ENCODE data around the gene ASH1L.
"Not testable (repeated sequence)": the region's sequence is repeated elsewhere in the genome, so short reads cannot be mapped to it uniquely, and the experiment has no call there.

The ASH1L gene

GRCh38 chr1:155455588-155456195 lies 106.9 kb downstream of the ASH1L start:
- no peak for TF ChIP-seq CTCF (IDR thresholded peaks at IDR 0.05; ENCODE audit: insufficient read depth, low read depth, low read length, missing control alignments)
- no peak overlapping the region for H3K4me3 ChIP-seq (ENCODE audit: low read depth, low read length)
- DNase-seq (ENCODE audit: low read depth): no peak

DNA sequence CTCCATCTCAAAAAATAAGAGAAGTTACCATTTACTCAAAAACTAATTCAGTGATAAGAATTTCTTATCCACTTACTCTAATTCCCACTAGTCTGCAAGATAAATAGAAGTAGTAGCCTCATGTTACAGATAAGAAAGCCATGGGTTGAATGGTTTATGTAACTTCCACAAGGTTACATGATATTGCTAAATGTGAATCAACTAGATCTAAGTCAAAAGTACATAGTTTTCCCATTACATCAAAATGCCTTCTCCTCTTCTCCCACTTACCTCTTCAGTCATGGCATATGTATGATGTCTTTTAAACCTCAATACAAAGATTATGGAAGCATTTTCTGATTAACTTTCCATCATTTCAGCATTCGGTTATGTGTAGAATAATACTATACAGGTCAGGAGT lies 108.5 kb downstream of the ASH1L start:
- no peak for DNase-seq (ENCODE audit: low read depth)

DNA sequence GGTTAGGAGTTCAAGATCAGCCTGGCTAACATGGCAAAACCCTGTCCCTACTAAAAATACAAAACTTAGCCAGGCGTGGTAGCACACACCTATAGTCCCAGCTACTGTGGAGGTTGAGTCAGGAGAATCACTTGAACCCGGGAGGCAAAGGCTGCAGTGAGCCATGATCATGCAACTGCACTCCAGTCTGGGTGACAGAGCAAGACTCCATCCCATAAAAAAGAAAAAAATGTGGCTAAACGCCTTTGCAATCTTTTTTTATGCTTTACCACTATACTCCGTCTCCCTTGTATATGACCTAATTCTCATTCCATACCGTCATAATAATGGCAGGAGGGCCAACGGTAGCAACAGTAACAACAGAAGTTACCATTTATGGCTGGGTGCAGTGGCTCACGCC lies 109.5 kb downstream of the ASH1L start:
- H3K4me3 ChIP-seq (ENCODE audit: low read depth, low read length): no peak overlapping the region
- no peak for DNase-seq (ENCODE audit: low read depth)
- TF ChIP-seq CTCF (IDR thresholded peaks at IDR 0.05; ENCODE audit: insufficient read depth, low read depth, low read length, missing control alignments): no peak

More for the DNA sequence above, 108.5 kb downstream of the ASH1L start:
- TF ChIP-seq CTCF (IDR thresholded peaks at IDR 0.05; ENCODE audit: insufficient read depth, low read depth, low read length, missing control alignments): no peak
- H3K4me3 ChIP-seq (ENCODE audit: low read depth, low read length): no peak overlapping the region

DNA sequence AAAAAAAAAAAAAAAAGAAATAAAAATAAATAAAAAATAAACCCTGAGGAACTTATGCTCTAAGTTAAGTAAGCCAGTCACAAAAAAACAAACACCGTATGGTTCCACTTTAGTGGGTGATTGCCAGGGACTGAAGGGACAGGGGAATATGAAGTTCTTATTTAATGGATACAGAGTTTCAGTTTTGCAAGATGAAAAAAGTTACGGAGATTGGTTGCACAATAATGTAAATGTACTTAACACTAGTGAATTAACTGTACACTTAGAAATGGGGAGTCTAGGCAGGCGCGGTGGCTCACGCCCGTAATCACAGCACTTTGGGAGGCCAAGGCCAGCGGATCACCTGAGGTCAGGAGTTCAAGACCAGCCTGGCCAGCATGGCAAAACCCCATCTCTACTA lies 111.4 kb downstream of the ASH1L start:
- no peak overlapping the region for H3K4me3 ChIP-seq (ENCODE audit: low read depth, low read length)
- no peak for DNase-seq (ENCODE audit: low read depth)
- no peak for TF ChIP-seq CTCF (IDR thresholded peaks at IDR 0.05; ENCODE audit: insufficient read depth, low read depth, low read length, missing control alignments)

DNA sequence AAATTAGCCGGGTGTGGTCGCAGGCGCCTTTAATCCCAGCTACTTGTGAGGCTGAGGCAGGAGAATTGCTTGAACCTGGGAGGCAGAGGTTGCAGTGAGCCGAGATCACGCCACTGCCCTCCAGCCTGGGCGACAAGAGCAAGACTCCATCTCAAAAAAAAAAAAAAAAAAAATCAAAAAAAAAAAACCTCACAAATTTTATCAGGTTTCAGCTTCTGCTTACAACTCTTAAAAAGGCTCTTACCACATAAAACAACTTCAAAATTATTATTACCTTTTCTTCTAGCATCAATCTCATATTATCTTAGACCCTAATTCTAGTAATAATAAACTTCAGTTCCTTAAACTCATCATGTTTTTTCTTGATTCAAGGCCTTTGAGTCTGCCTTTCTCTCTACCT lies 120.2 kb downstream of the ASH1L start:
- not testable (repeated sequence) for H3K4me3 ChIP-seq (ENCODE audit: low read depth, low read length); DNase-seq (ENCODE audit: low read depth)

DNA sequence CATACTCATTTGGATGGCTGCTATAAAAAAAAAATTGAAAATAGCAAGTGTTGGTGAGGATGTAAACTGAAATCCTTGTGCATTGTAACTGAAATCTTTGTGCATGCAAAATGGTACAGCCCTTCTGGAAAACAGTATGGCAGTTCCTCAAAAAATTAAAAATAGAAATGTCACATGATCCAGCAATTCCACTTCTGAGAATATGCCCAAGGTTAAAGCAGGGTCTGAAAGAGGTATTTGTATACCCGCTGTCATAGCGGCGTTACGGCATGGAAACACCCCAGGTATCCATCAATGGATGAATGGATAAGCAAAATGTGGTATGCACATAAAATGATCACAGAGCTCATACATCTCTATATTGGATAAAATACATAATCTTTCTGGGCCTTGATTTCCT lies 125.2 kb downstream of the ASH1L start:
- TF ChIP-seq CTCF (IDR thresholded peaks at IDR 0.05; ENCODE audit: insufficient read depth, low read depth, low read length, missing control alignments): no peak
- DNase-seq (ENCODE audit: low read depth): no peak
- H3K4me3 ChIP-seq (ENCODE audit: low read depth, low read length): no peak overlapping the region

- not testable (repeated sequence) for DNase-seq (ENCODE audit: low read depth); H3K4me3 ChIP-seq (ENCODE audit: low read depth, low read length)
Measured at GRCh38 chr1:155433831-155434389, 128.7 kb downstream of the ASH1L start.

- DNase-seq (ENCODE audit: low read depth); H3K4me3 ChIP-seq (ENCODE audit: low read depth, low read length): not testable (repeated sequence)
Measured at GRCh38 chr1:155433128-155433830, 129.3 kb downstream of the ASH1L start.
